ENCODE data around the gene LRRC7. TPM values are rescaled to one million over a fixed set of nuclear protein-coding genes. Genes with fewer than 3 reads are reported as not detected.

The LRRC7 gene
- polyA plus RNA-seq, 1 of the 3 experiments (the other 2 are of a cell fraction), result 0.02 TPM

- Histone ChIP-seq H3K27ac (ENCODE audit: low read depth in 2 of 2, low read length in 1 of 2) (no peak overlapping the region), H2AFZ (ENCODE audit: low read depth) (no peak overlapping the region), H3K27me3 (ENCODE audit: insufficient read depth) (peaks cover 28% of the 10 kb centered on the region), H3K36me3 (replicated peaks in 1 of 2; ENCODE audit: control insufficient read depth in 1 of 2, insufficient read depth in 2 of 2, low read length in 1 of 2) (no peaks in the 10 kb centered on the region), H4K20me1 (ENCODE audit: insufficient read depth) (no peaks in the 10 kb centered on the region), H3K9me2 (no peaks in the 10 kb centered on the region), H3K9ac (no peak overlapping the region), H3K9me3 (no peaks in the 10 kb centered on the region), H3K4me1 (ENCODE audit: control insufficient read depth in 1 of 2, insufficient read depth in 2 of 2, low read depth in 1 of 2, low read length in 1 of 2) (peaks cover 5 to 11% of the 10 kb centered on the region in 2 experiments; a peak in 1 of 4 replicates), H3K4me2 (no peak overlapping the region), H3K79me2 (ENCODE audit: insufficient read depth) (no peaks in the 10 kb centered on the region), H3F3A (replicated peaks; ENCODE audit: insufficient read depth) (no peaks in the 10 kb centered on the region), H3K4me3 (ENCODE audit: low read depth in 2 of 2, low read length in 1 of 2) (no peak overlapping the region)
- DNase-seq, result no peak
- no peak for TF ChIP-seq CHD2 (IDR thresholded peaks at IDR 0.05; ENCODE audit: low read length, partially characterized antibody)
- TF ChIP-seq TEAD4 (IDR thresholded peaks at IDR 0.05; ENCODE audit: borderline replicate concordance, insufficient read depth), result no peak
- TF ChIP-seq SMC3 (IDR thresholded peaks at IDR 0.05; ENCODE audit: low read depth, low read length), result no peak
- no peak for TF ChIP-seq CTCF (IDR thresholded peaks at IDR 0.05)
- no peak for TF ChIP-seq NRF1 (IDR thresholded peaks at IDR 0.05; ENCODE audit: low read depth, low read length)
- no peak for TF ChIP-seq EP300 (IDR thresholded peaks at IDR 0.05; ENCODE audit: borderline replicate concordance in 1 of 2, low read depth in 1 of 2, low read length in 1 of 2)
- no peak for TF ChIP-seq TAF1 (IDR thresholded peaks at IDR 0.05; ENCODE audit: borderline replicate concordance, low read depth, low read length)
- no peak for TF ChIP-seq IRF3 (IDR thresholded peaks at IDR 0.05; ENCODE audit: low read depth, low read length)
- TF ChIP-seq MAX (IDR thresholded peaks at IDR 0.05; ENCODE audit: low read depth), result no peak
- POLR2A ChIA-PET, result no interaction called here
- CTCF ChIA-PET, result no interaction called here
- 68% methylated on average over 10 of the region's 10 CpGs for WGBS (ENCODE audit: low lambda C conversion rate)
Observed at GRCh38 chr1:69570356-69570755, 2.6 kb downstream of the LRRC7 start.

GRCh38 chr1:69572921-69573320 lies 5.2 kb downstream of the LRRC7 start:
- no peaks in the 10 kb centered on the region for H4K20me1 ChIP-seq (ENCODE audit: insufficient read depth)
- POLR2A ChIA-PET, result no interaction called here
- DNase-seq, result no peak
- WGBS (ENCODE audit: low lambda C conversion rate), result 38% methylated on average over 2 of the region's 2 CpGs
- no peak overlapping the region for H3K4me3 ChIP-seq (ENCODE audit: low read depth in 2 of 2, low read length in 1 of 2)
- no peaks in the 10 kb centered on the region for H3K36me3 ChIP-seq (replicated peaks in 1 of 2; ENCODE audit: control insufficient read depth in 1 of 2, insufficient read depth in 2 of 2, low read length in 1 of 2)
- no peak overlapping the region for H3K4me2 ChIP-seq
- no peaks in the 10 kb centered on the region for H3K9me2 ChIP-seq
- H3F3A ChIP-seq (replicated peaks; ENCODE audit: insufficient read depth), result no peaks in the 10 kb centered on the region
- H3K9me3 ChIP-seq, result no peaks in the 10 kb centered on the region
- H3K27me3 ChIP-seq (ENCODE audit: insufficient read depth), result peaks cover 19% of the 10 kb centered on the region
- H3K79me2 ChIP-seq (ENCODE audit: insufficient read depth), result no peaks in the 10 kb centered on the region
- H3K9ac ChIP-seq, result no peak overlapping the region
- peaks cover 5 to 9% of the 10 kb centered on the region in 2 experiments; a peak in 1 of 4 replicates for H3K4me1 ChIP-seq (ENCODE audit: control insufficient read depth in 1 of 2, insufficient read depth in 2 of 2, low read depth in 1 of 2, low read length in 1 of 2)
- H2AFZ ChIP-seq (ENCODE audit: low read depth), result no peak overlapping the region
- CTCF ChIA-PET, result no interaction called here
- no peak overlapping the region for H3K27ac ChIP-seq (ENCODE audit: low read depth in 2 of 2, low read length in 1 of 2)
- TF ChIP-seq NRF1 (IDR thresholded peaks at IDR 0.05; ENCODE audit: low read depth, low read length), result no peak
- no peak for TF ChIP-seq MXI1 (IDR thresholded peaks at IDR 0.05; ENCODE audit: low read depth, low read length)
- TF ChIP-seq ZBTB33 (IDR thresholded peaks at IDR 0.05; ENCODE audit: borderline replicate concordance, low read depth), result no peak
- TF ChIP-seq CTCF (IDR thresholded peaks at IDR 0.05), result no peak
- TF ChIP-seq REST (IDR thresholded peaks at IDR 0.05; ENCODE audit: low read depth, low read length), result no peak
- TF ChIP-seq GABPA (IDR thresholded peaks at IDR 0.05; ENCODE audit: low read depth), result no peak
- no peak for TF ChIP-seq EP300 (IDR thresholded peaks at IDR 0.05; ENCODE audit: borderline replicate concordance in 1 of 2, low read depth in 1 of 2, low read length in 1 of 2)
- TF ChIP-seq FOXM1 (IDR thresholded peaks at IDR 0.05; ENCODE audit: low read depth), result no peak
- TF ChIP-seq FOXJ3 (CRISPR knock-in tag; IDR thresholded peaks at IDR 0.05), result no peak

Data from SK-N-SH (cell line).